GM11168 (cell line): ENCODE measurements around the gene ARHGDIG.
"Not testable (repeated sequence)": the region's sequence is repeated elsewhere in the genome, so short reads cannot be mapped to it uniquely, and the experiment has no call there.

Experiments
- in situ Hi-C: fragments of 300-500 bp; cut with MboI; formaldehyde crosslinking; loops from one replicate; pipeline ENCODE4 v1.12.0; 2022; ENCODE audit warnings: low sequenced_read_pairs; ENCODE audit not compliant: unreplicated experiment

Gene ARHGDIG

GRCh38 chr16:321532-321931 lies 41.1 kb downstream of the ARHGDIG start:
- in situ Hi-C loops = no loop called here

GRCh38 chr16:322476-323143 lies 42.2 kb downstream of the ARHGDIG start:
- in situ Hi-C loops = no loop called here

GRCh38 chr16:324201-324450 lies 43.7 kb downstream of the ARHGDIG start:
- in situ Hi-C loops = no loop called here

- in situ Hi-C loops = no loop called here
Observed at GRCh38 chr16:324451-325334, 44.3 kb downstream of the ARHGDIG start.

- in situ Hi-C loops = no loop called here
Observed at GRCh38 chr16:325375-326145, 45.2 kb downstream of the ARHGDIG start.

GRCh38 chr16:330741-331140 lies 50.4 kb downstream of the ARHGDIG start:
- in situ Hi-C loops = no loop called here

- in situ Hi-C loops = not testable (repeated sequence)
Observed at GRCh38 chr16:331181-331814, 50.9 kb downstream of the ARHGDIG start.
